Muscle layer of colon (tissue), 2 donors: Measurements from ENCODE around the gene IMPG1.

Source experiments
- H3K27ac ChIP-seq: one replicate; pipeline ENCODE4 v1.7.0; 2013; ENCODE audit warnings: low read depth, mild to moderate bottlenecking, low read length, moderate library complexity
- H3K27me3 ChIP-seq, 2 donors: one replicate each; pipeline ENCODE4 v1.7.0; 2013; ENCODE audit warnings: low read length in 2 of 2, mild to moderate bottlenecking in 2 of 2; ENCODE audit not compliant: insufficient read depth in 2 of 2, control insufficient read depth in 1 of 2
- H3K36me3 ChIP-seq: one replicate; pipeline ENCODE4 v1.7.0; 2013; ENCODE audit warnings: mild to moderate bottlenecking, low read length; ENCODE audit not compliant: insufficient read depth
- H3K4me1 ChIP-seq: one replicate; pipeline ENCODE4 v1.7.0; 2013; ENCODE audit warnings: mild to moderate bottlenecking, low read length; ENCODE audit not compliant: insufficient read depth
- H3K4me3 ChIP-seq, 2 donors: one replicate each; pipeline ENCODE4 v1.7.0; 2013; ENCODE audit warnings: low read length in 2 of 2, low read depth in 1 of 2, mild to moderate bottlenecking in 1 of 2, moderate library complexity in 1 of 2
- H3K9ac ChIP-seq: one replicate; pipeline ENCODE4 v1.7.0; 2013; ENCODE audit warnings: low read length
- H3K9me3 ChIP-seq: one replicate; pipeline ENCODE4 v1.7.0; 2013; ENCODE audit warnings: mild to moderate bottlenecking, low read length
- donor health status: abdominal sarcoma.
- donor health status: Adenocarcinoma of cecum.

Gene IMPG1

GRCh38 chr6:75884822-75885221 is 187.6 kb downstream of the IMPG1 start:
- Histone ChIP-seq H3K27me3 (no peaks in the 10 kb centered on the region), H3K9ac (no peak overlapping the region), H3K27ac (no peak overlapping the region), H3K36me3 (no peaks in the 10 kb centered on the region), H3K4me1 (no peaks in the 10 kb centered on the region), H3K9me3 (no peaks in the 10 kb centered on the region), H3K4me3 (no peak overlapping the region)

GRCh38 chr6:75882734-75883133 is 189.7 kb downstream of the IMPG1 start:
- Histone ChIP-seq H3K27me3 (no peaks in the 10 kb centered on the region), H3K4me3 (no peak overlapping the region), H3K36me3 (no peaks in the 10 kb centered on the region), H3K9ac (no peak overlapping the region), H3K27ac (no peak overlapping the region), H3K9me3 (no peaks in the 10 kb centered on the region), H3K4me1 (no peaks in the 10 kb centered on the region)

GRCh38 chr6:75880305-75880704 is 192.2 kb downstream of the IMPG1 start:
- H3K9ac ChIP-seq, result no peak overlapping the region
- H3K4me1 ChIP-seq, result no peaks in the 10 kb centered on the region
- H3K4me3 ChIP-seq, result no peak overlapping the region
- no peaks in the 10 kb centered on the region for H3K27me3 ChIP-seq
- H3K36me3 ChIP-seq, result no peaks in the 10 kb centered on the region
- H3K9me3 ChIP-seq, result no peaks in the 10 kb centered on the region
- no peak overlapping the region for H3K27ac ChIP-seq

GRCh38 chr6:75876152-75876551 is 196.3 kb downstream of the IMPG1 start:
- H3K9me3 ChIP-seq, result no peaks in the 10 kb centered on the region
- H3K9ac ChIP-seq, result no peak overlapping the region
- H3K27ac ChIP-seq, result no peak overlapping the region
- H3K4me1 ChIP-seq, result no peaks in the 10 kb centered on the region
- H3K27me3 ChIP-seq, result no peaks in the 10 kb centered on the region
- H3K4me3 ChIP-seq, result no peak overlapping the region
- peaks cover 7% of the 10 kb centered on the region for H3K36me3 ChIP-seq

- Histone ChIP-seq H3K4me3 (no peak overlapping the region), H3K9ac (no peak overlapping the region), H3K36me3 (peaks cover 7% of the 10 kb centered on the region), H3K27me3 (no peaks in the 10 kb centered on the region), H3K4me1 (no peaks in the 10 kb centered on the region), H3K9me3 (no peaks in the 10 kb centered on the region), H3K27ac (no peak overlapping the region)
Observed at GRCh38 chr6:75874224-75874623, 198.2 kb downstream of the IMPG1 start.
